Stimulated activated CD4-positive, alpha-beta T cell treated with anti-CD3 and anti-CD28 coated beads, TNF-alpha, amount 100 ng/mL, for 1 hour (primary cell): Measurements from ENCODE around the gene DPH3.

Experiments used
- DNase-seq, 3 donors: peaks; one replicate each; pipeline ENCODE4 v3.0.0-alpha.2; 2020; ENCODE audit warnings: low read depth in 3 of 3, low spot score in 1 of 3

The DPH3 gene

DNA sequence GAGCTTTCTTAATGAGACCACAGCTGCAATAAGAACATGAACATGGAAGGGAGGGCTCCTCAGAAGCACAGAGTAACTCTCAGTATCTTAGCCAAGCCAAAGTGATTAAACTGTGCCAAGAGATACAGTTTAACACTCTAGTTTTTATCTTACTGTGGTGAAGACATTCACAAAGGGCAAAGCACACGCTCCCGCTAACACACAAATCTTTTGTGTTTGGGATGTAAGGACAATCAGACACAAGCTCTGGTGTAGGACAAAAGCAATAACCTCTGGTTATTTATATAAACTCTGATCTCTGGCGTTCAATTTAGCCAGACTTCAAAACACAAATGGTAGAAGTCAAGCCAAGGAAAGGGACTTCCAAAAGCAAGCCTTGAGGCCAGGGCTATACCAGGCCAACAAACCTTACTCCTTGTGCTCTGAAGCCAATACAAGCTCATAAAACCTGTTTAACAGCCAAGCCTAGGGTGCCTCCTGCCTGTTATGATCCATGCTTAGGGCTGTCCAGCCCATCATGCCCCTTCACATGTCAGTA, 27.8 kb downstream of the DPH3 start:
- no peak for DNase-seq

DNA sequence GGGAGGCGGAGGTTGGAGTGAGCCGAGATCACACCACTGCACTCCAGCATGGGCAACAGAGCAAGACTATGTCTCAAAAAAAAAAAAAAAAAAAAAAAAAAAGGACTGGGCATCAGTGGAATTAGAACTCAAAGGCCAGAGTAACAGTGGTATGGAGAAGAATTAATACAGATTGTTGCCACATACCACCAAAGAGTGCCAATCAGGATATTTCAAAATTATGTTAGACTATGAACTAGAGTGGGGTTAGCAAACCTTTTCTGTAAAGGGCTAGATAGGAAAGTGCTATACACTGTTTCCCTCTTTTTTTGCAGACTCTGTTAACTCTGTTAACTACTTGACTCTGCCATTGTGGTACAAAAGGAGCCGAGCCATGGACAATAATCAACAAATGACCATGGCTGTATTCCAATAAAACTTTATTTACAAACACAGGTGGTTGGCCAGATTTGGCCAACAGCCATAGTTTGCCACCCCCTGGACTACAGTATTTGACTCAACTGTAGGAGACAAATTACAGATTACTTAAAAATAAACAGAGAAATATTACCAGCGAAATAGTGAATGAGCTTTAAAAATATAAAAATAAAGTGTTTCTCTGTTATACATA, 28.6 kb downstream of the DPH3 start:
- no peak for DNase-seq

- no peak for DNase-seq
These were observed 30.5 kb downstream of the DPH3 start for GRCh38 chr3:16234281-16234680.

- no peak for DNase-seq
These were observed 30.9 kb downstream of the DPH3 start for GRCh38 chr3:16233806-16234205.

- no peak for DNase-seq
These were observed 32.8 kb downstream of the DPH3 start for GRCh38 chr3:16231983-16232382.

DNA sequence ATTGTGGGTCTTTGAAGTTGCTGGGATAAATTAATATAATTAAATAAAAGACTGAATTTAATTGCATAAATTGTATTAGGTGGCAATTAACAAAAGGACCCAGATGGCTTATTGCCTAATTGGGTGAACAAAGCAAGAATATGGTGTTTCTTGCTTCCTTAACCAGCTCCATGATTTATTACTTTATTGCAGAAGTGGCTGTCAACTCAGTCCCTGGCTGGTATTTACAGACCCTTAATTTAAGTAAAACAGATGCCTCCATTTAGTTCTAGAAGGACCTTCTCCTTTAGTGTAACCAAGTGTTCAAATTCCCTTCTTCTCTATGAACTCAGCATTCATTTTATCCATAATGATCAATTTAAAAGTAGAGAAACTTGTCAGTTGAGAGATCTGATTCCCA, 35.1 kb downstream of the DPH3 start:
- DNase-seq = no peak

DNA sequence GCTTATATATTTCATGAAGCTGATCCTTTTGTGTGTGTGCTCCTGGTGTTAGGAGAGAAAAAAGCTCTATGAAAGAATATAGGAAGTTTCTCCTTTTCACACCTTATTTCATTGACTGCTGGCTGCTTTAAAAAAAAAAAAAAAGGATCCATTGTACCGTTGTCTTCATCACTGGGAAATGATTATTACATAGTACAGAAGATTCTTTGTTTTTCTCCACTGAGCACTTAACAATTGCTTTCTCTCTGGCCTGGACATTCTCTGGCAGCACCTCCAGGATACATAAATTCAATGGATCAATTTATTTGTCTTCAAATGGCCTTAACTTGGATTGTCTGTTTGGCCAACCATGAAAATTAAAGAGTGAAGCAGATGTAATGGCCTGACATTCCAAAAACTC, 37.2 kb downstream of the DPH3 start:
- no peak for DNase-seq

DNA sequence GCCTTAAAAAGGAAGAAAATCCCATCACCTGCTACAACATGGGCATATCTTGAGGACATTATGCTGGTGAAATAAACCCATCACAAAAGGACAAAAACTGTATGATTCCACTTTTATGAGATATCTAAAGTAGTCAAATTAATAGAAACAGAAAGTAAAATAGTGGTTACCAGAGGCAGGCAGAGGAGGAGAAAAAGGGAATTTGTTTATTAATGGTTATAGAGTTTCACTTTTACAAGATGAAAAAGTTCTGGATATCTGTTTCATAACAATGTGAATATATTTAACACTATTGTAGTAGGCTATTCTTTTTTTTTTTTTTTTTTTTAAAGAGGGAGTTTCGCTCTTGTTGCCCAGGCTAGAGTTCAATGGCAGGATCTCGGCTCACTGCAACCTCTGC, 40.4 kb downstream of the DPH3 start:
- no peak for DNase-seq

- no peak for DNase-seq
These were observed 42.2 kb downstream of the DPH3 start for GRCh38 chr3:16222547-16222946.

DNA sequence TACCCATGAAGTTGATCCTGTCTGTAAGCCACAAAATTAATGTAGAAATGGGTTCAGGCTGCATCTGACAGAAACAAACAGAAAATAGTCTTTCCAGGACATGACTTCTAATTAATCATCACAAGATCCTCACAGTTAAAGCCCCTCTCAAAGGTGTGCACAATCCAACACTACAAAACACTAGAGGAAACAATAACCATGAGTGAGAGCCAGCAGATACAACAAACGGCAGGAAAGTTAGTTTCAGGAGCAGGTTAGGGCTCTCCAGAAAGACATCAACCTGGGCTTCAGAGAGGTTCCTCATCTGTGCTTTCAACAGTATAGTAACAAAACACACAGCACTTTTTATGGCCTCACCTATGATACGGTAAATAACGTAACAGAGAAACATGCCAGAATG, 42.8 kb downstream of the DPH3 start:
- DNase-seq = no peak

- DNase-seq = no peak
These were observed 45.0 kb downstream of the DPH3 start for GRCh38 chr3:16219777-16220176.

- DNase-seq = no peak
These were observed 48.3 kb downstream of the DPH3 start for GRCh38 chr3:16216373-16216935.

DNA sequence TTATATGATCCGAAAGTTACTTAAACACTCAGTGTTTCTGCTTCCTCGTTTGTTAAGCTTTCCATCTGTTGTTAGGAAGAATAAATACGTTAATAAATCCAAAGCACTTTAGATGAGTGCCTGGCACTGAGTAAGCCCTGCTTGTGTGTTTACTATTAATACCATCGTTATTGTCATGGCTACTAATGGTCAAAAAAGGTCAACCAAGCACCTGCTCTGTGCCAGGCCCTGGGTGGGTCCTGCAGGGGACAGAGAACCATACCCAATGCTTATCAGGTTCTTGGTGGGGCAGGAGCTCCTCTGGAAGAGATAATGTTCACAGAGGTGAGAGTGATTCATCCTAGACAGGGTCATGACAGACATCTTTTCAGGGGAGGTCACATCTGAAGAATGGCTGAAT, 50.4 kb downstream of the DPH3 start:
- no peak for DNase-seq

DNA sequence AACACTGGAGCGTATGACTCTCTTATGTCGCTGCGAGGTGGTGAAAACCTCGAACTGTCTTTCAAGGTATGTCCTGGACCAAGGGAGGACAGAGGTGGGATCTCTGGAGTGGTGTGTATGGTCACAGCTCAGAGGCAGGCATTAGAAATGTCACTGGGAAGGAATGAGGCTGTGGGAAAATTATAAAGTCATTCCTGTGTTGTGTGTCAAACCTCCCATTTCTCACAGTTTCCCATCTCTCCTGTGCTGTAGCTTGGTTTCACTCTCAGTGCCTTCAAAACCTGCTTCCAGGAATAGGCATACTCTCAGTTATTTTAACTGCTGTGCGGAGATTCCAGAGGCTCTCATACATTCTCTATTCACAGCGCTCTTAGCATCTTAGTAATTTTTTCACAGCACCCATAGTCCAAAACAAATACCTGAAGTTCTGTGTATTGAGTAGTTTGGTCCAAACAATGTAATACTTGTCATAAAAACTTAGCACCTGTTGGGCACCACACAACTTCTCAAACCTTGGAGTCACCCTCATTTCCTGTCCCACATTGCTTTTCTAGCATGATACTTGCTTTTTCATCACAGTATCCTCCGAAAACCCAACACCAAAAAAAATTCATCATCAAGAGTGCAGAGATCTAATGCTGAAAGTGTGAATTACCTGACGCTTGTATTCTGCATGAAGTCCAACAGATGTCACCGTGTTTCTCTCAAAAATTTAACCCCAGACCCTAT, 53.4 kb downstream of the DPH3 start:
- DNase-seq = no peak
